ENCODE measurements around the gene SLC25A38. TPM values are rescaled to one million over a fixed set of nuclear protein-coding genes. Genes with fewer than 3 reads are reported as not detected.

Gene SLC25A38
- polyA plus RNA-seq, 1 donor (not counting 4 experiments of a cell fraction or from before 2014, with no cell fraction given), result 40.2 TPM

DNA sequence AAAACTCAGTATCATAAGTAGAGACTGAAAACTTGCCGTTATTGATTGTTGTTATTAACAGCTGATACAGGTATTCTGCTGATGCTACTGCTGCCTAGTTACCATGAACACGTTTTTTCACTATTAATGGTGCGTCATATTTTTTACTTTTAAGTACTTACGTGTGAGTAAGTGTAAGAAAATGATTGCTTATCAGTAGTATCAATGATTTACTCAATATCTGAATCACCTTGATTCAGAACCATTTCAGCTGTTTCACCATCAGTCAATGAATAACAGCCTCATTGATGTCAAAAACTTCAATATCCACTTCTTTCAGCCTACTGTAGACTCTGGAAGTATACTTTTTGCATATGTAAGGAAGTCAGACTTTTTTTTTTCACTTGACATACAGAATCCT, 49.0 kb upstream of the SLC25A38 start:
- no peak for FAIRE-seq
- dilution Hi-C loops (cut with MboI; ENCODE audit: extremely low pct_ligation_motif_present, low sequenced_read_pairs), result no loop called here

DNA sequence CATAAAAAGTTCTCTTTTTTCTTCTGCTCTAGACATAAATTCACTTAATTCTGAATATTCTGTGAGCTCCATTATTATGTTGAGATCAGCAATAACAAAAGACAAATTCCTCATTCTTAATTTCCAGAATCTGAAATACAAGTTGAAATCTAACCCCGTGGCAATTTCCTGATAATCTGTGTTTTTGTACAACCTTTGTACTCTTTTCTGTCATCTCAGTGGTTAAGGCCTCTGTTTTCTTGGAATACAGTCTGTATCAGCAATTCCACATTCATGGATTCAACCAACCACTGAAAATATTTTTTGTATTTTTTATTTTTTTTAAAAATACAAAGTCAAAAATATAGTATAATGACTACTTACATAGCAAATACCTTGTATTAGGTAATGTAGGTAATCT, 45.0 kb upstream of the SLC25A38 start:
- no peaks in the 10 kb centered on the region for H3K27me3 ChIP-seq (ENCODE audit: control insufficient read depth, extremely low read depth, insufficient read depth, low read length)
- no peak overlapping the region for H3K9ac ChIP-seq (ENCODE audit: control insufficient read depth, extremely low read depth, insufficient read depth, low read length)
- H3K4me3 ChIP-seq (ENCODE audit: control insufficient read depth in 2 of 3, extremely low read depth in 1 of 3, insufficient read depth in 2 of 3, low read depth in 1 of 3, low read length in 3 of 3), result no peak overlapping the region
- no peak overlapping the region for H3K27ac ChIP-seq (ENCODE audit: control insufficient read depth, insufficient read depth, low read length)
- H4K20me1 ChIP-seq (ENCODE audit: control insufficient read depth, extremely low read depth, insufficient read depth, low read length), result no peaks in the 10 kb centered on the region
- H3K79me2 ChIP-seq (ENCODE audit: control insufficient read depth, insufficient read depth, low read length), result no peaks in the 10 kb centered on the region
- TF ChIP-seq, protein P1, sequence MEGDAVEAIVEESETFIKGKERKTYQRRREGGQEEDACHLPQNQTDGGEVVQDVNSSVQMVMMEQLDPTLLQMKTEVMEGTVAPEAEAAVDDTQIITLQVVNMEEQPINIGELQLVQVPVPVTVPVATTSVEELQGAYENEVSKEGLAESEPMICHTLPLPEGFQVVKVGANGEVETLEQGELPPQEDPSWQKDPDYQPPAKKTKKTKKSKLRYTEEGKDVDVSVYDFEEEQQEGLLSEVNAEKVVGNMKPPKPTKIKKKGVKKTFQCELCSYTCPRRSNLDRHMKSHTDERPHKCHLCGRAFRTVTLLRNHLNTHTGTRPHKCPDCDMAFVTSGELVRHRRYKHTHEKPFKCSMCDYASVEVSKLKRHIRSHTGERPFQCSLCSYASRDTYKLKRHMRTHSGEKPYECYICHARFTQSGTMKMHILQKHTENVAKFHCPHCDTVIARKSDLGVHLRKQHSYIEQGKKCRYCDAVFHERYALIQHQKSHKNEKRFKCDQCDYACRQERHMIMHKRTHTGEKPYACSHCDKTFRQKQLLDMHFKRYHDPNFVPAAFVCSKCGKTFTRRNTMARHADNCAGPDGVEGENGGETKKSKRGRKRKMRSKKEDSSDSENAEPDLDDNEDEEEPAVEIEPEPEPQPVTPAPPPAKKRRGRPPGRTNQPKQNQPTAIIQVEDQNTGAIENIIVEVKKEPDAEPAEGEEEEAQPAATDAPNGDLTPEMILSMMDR (optimal IDR thresholded peaks at IDR 0.05 in 1 of 3, IDR thresholded peaks at IDR 0.05 in 1 of 3, conservative IDR thresholded peaks at IDR 0.05 in 1 of 3; ENCODE audit: extremely low read depth in 1 of 3, insufficient read depth in 2 of 3, low read length in 3 of 3), result no peak
- no peak for TF ChIP-seq EZH2 (IDR thresholded peaks at IDR 0.05; ENCODE audit: low read length)
- H3K4me1 ChIP-seq (ENCODE audit: control insufficient read depth, extremely low read depth, insufficient read depth, low read length), result peaks cover 4% of the 10 kb centered on the region
- no peaks in the 10 kb centered on the region for H3K36me3 ChIP-seq (ENCODE audit: control insufficient read depth in 2 of 2, extremely low read depth in 1 of 2, insufficient read depth in 2 of 2, low read length in 2 of 2)
- FAIRE-seq (no peak), DNase-seq (ENCODE audit: low read depth, low spot score) (no peak)
- no peak overlapping the region for H3K4me2 ChIP-seq (ENCODE audit: control insufficient read depth, extremely low read depth, insufficient read depth, low read depth, low read length)
- dilution Hi-C loops (cut with MboI; ENCODE audit: extremely low pct_ligation_motif_present, low sequenced_read_pairs), result no loop called here
- no peak overlapping the region for H2AFZ ChIP-seq (ENCODE audit: control insufficient read depth, low read length)
- no peaks in the 10 kb centered on the region for H3K9me1 ChIP-seq (ENCODE audit: control insufficient read depth, extremely low read depth, insufficient read depth, low read length)
- H3K9me3 ChIP-seq (ENCODE audit: control insufficient read depth, low read depth, low read length), result no peaks in the 10 kb centered on the region

More for the DNA sequence above, 49.0 kb upstream of the SLC25A38 start:
- Histone ChIP-seq H3K36me3 (ENCODE audit: control insufficient read depth in 2 of 2, extremely low read depth in 1 of 2, insufficient read depth in 2 of 2, low read length in 2 of 2) (no peaks in the 10 kb centered on the region), H2AFZ (ENCODE audit: control insufficient read depth, low read length) (no peak overlapping the region), H3K27ac (ENCODE audit: control insufficient read depth, insufficient read depth, low read length) (no peak overlapping the region), H3K9ac (ENCODE audit: control insufficient read depth, extremely low read depth, insufficient read depth, low read length) (no peak overlapping the region), H3K9me3 (ENCODE audit: control insufficient read depth, low read depth, low read length) (no peaks in the 10 kb centered on the region), H3K4me3 (ENCODE audit: control insufficient read depth in 2 of 3, extremely low read depth in 1 of 3, insufficient read depth in 2 of 3, low read depth in 1 of 3, low read length in 3 of 3) (no peak overlapping the region), H3K27me3 (ENCODE audit: control insufficient read depth, extremely low read depth, insufficient read depth, low read length) (no peaks in the 10 kb centered on the region), H3K79me2 (ENCODE audit: control insufficient read depth, insufficient read depth, low read length) (no peaks in the 10 kb centered on the region), H3K9me1 (ENCODE audit: control insufficient read depth, extremely low read depth, insufficient read depth, low read length) (no peaks in the 10 kb centered on the region), H3K4me2 (ENCODE audit: control insufficient read depth, extremely low read depth, insufficient read depth, low read depth, low read length) (no peak overlapping the region), H3K4me1 (ENCODE audit: control insufficient read depth, extremely low read depth, insufficient read depth, low read length) (no peaks in the 10 kb centered on the region), H4K20me1 (ENCODE audit: control insufficient read depth, extremely low read depth, insufficient read depth, low read length) (no peaks in the 10 kb centered on the region)
- TF ChIP-seq EZH2 (IDR thresholded peaks at IDR 0.05; ENCODE audit: low read length), result no peak
- TF ChIP-seq, protein P1 (optimal IDR thresholded peaks at IDR 0.05 in 1 of 3, IDR thresholded peaks at IDR 0.05 in 1 of 3, conservative IDR thresholded peaks at IDR 0.05 in 1 of 3; ENCODE audit: extremely low read depth in 1 of 3, insufficient read depth in 2 of 3, low read length in 3 of 3), result no peak
- no peak for DNase-seq (ENCODE audit: low read depth, low spot score)
